Prostate gland (tissue), 2 donors: ENCODE measurements around the gene SAYSD1. TPM values are rescaled to one million over a fixed set of nuclear protein-coding genes. Genes with fewer than 3 reads are reported as not detected.

Source experiments
- DNase-seq: peaks from one replicate; pipeline ENCODE4 v3.0.0-alpha.2; 2019; ENCODE audit warnings: low spot score
- H3K27ac ChIP-seq, 2 donors: fragments of 200-600 bp; sonication (generic); 2 replicates each; pipeline ENCODE4 v1.5.1; 2017 to 2019
- H3K27me3 ChIP-seq: fragments of 200-600 bp; sonication (generic); replicated peaks from 2 replicates; pipeline ENCODE4 v1.5.1; 2019; ENCODE audit not compliant: insufficient read depth
- H3K36me3 ChIP-seq, 2 donors: fragments of 200-600 bp; sonication (generic); 1 replicate in 1 of 2; 2 replicates in 1 of 2; pipeline versions ENCODE4 v1.5.1 to v1.8.1; 2017 to 2019
- H3K4me1 ChIP-seq: fragments of 200-600 bp; sonication (generic); replicated peaks from 2 replicates; pipeline ENCODE4 v1.5.1; 2019
- H3K4me3 ChIP-seq, 2 donors: fragments of 200-600 bp; sonication (generic); 2 replicates each; pipeline ENCODE4 v1.5.1; 2017 to 2019
- H3K9me3 ChIP-seq: fragments of 200-600 bp; sonication (generic); 2 replicates; pipeline ENCODE4 v1.5.1; 2017
- POLR2A ChIP-seq: fragments of 450-650 bp; IDR thresholded peaks from one replicate; pipeline ENCODE4 v1.6.1; 2016; ENCODE audit warnings: antibody characterized with exemption, mild to moderate bottlenecking
- POLR2AphosphoS5 ChIP-seq: sonication (generic); formaldehyde crosslinking; IDR thresholded peaks from one replicate; pipeline ENCODE4 v1.6.1; 2017; ENCODE audit warnings: antibody characterized with exemption
- WGBS: methylation state at CpG from one replicate; pipeline ENCODE4 v1.1.5; 2018; 5-methylcytosine and 5-hydroxymethylcytosine counted together
- intact Hi-C: fragments of 100-400 bp; cut with DNase I; formaldehyde crosslinking; loops from one replicate; pipeline ENCODE4 v1.14.2; 2022
- total RNA-seq, 2 donors: library from RNA; depleted of rRNA; stranded (reverse); fragments of >200 nt; gene quantifications; one replicate each; pipeline ENCODE4 v1.1.0, GENCODE V29; 2016
- TF ChIP-seq, protein P1 (sequence below), 4 experiments: fragments of 200-600 bp in 2 of 4; fragments of 450-650 bp in 2 of 4; sonication (generic) in 2 of 4; IDR thresholded peaks; 1 replicate in 3 of 4; 2 replicates in 1 of 4; pipeline ENCODE4 v1.5.1; 2016 to 2019; ENCODE audit warnings: antibody characterized with exemption in 4 of 4, mild to moderate bottlenecking in 2 of 4, moderate library complexity in 2 of 4

Gene SAYSD1
- total RNA-seq, 2 donors from 2014 or later: 23.8 to 25.4 TPM

DNA sequence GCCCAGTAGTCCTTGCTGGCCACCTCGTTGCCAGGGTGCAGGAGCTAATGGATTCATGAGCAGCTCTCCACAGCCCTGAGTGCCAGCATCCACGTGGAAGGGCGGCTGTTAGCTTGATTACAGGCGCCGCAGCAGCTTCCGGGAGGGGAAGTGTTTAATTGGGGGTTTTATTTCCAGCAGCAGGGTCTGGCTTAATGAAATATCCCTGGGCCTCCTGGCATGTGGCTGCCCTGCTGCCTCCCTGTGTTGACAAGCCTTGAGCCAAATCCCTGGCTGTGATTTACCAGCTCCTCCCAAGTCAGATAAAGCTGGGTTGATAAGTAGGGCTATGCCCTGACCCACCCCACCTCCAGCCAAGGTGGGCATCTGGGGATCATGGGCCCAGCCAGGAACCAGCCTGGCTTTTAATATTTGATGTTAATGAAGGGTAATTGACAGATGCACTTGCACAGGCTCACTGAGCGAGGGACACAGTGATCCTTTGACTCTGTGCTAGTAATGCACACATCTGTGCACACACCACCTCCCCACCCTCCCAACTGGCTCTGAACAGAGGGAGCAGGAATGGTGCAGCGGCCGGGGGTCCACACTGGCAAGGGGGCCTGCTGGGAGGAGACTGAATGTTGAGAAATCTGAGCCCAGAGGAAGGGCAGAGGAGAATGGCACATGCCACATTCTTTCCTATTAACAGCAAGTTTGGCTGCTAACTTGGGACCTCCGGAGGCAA, 52.8 kb downstream of the SAYSD1 start:
- peaks cover 3% of the 10 kb centered on the region for H3K4me1 ChIP-seq
- intact Hi-C loops: no loop called here
- no peaks in the 10 kb centered on the region for H3K27me3 ChIP-seq
- DNase-seq: no peak
- H3K36me3 ChIP-seq: no peaks in the 10 kb centered on the region
- no peak overlapping the region for H3K27ac ChIP-seq
- TF ChIP-seq, protein P1, sequence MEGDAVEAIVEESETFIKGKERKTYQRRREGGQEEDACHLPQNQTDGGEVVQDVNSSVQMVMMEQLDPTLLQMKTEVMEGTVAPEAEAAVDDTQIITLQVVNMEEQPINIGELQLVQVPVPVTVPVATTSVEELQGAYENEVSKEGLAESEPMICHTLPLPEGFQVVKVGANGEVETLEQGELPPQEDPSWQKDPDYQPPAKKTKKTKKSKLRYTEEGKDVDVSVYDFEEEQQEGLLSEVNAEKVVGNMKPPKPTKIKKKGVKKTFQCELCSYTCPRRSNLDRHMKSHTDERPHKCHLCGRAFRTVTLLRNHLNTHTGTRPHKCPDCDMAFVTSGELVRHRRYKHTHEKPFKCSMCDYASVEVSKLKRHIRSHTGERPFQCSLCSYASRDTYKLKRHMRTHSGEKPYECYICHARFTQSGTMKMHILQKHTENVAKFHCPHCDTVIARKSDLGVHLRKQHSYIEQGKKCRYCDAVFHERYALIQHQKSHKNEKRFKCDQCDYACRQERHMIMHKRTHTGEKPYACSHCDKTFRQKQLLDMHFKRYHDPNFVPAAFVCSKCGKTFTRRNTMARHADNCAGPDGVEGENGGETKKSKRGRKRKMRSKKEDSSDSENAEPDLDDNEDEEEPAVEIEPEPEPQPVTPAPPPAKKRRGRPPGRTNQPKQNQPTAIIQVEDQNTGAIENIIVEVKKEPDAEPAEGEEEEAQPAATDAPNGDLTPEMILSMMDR (IDR thresholded peaks at IDR 0.05): no peak
- TF ChIP-seq POLR2A (no peak), POLR2AphosphoS5 (no peak)
- H3K9me3 ChIP-seq: no peaks in the 10 kb centered on the region
- H3K4me3 ChIP-seq: no peak overlapping the region
- WGBS: 52% methylated on average over 10 of the region's 10 CpGs

DNA sequence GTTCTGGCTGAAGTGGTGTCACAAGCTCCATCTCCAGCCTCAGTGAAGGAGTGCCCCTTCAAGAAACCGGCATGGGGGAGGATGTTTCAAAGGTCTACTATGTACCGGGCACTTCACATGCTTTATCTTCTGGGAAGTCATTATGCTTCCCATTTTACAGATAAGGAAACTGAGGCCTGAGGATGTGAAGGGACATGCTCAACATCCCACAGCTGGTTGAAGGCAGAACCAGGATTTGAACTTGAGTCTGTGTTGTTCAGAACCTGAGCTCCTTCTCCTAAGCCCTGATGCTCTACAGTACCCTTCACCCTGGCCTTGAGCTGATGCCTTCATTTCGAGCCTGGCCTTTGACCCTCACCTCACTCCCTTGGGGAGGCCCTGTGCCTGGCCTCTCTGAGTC, 53.4 kb downstream of the SAYSD1 start:
- Histone ChIP-seq H3K27ac (no peak overlapping the region), H3K9me3 (no peaks in the 10 kb centered on the region), H3K4me3 (no peak overlapping the region), H3K36me3 (no peaks in the 10 kb centered on the region), H3K27me3 (no peaks in the 10 kb centered on the region), H3K4me1 (peaks cover 3% of the 10 kb centered on the region)
- WGBS: 75% methylated on average over 3 of the region's 3 CpGs
- DNase-seq: no peak
- intact Hi-C loops: no loop called here
- TF ChIP-seq, protein P1 (IDR thresholded peaks at IDR 0.05): no peak
- TF ChIP-seq POLR2AphosphoS5: no peak
- TF ChIP-seq POLR2A: no peak

DNA sequence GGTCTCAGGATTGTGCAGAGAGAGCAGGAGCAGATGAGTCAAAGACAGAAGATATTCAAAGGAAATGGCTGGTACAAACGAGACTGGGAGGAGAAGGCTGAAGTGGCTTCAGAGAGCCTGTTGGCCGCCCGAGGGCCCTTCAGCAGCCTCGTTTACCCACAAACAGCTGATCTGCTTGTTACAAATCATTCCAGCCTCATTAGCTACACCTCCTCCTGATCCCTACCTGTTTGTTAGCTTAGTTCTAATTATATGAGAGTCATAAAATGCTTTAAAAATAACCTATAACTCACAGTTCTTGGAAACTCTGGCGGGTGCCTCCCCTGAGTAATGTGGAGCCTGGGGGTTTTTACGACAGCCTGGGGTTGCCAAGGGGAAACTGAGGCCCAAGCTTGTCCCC, 53.8 kb downstream of the SAYSD1 start:
- 44% methylated on average over 6 of the region's 6 CpGs for WGBS
- Histone ChIP-seq H3K27me3 (no peaks in the 10 kb centered on the region), H3K36me3 (no peaks in the 10 kb centered on the region), H3K9me3 (no peaks in the 10 kb centered on the region), H3K27ac (no peak overlapping the region), H3K4me3 (no peak overlapping the region), H3K4me1 (peaks cover 3% of the 10 kb centered on the region)
- intact Hi-C loops: no loop called here
- DNase-seq: no peak
- TF ChIP-seq POLR2AphosphoS5: no peak
- TF ChIP-seq POLR2A: no peak
- TF ChIP-seq, protein P1 (IDR thresholded peaks at IDR 0.05): no peak

DNA sequence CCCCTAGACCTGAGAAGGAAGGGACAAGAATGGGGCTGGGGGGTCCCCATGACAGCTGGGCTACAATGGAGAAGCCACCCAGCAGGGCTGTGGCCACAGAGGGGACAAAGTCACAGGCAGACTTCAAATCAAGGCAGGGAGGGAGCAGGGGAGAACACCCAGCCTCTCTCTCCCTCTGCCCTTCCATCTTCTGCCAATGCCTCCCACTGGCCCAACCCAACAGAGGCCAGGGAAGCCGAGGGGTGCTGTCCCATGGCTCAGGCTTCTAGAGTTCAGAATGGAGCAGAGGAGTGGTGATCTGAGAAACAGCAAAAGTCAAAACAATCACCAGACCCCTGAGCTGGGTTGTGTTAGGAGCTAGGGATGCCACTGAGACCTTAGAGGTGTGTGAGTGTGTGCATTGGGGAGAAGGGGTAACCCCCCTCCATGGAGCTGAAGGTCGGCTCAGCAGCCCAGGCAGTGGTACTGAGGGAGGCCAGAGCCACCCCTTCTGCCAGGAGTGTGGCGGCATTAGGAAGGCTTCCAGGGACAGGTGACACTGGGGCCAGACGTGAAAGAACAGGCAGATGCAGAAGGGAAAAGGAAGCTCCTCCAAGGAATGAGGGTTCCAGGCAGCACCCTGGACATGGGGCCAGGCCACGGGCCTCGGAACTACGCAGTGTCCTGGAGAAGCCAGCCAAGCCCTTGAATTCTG, 54.4 kb downstream of the SAYSD1 start:
- H3K27ac ChIP-seq: no peak overlapping the region
- no peak overlapping the region for H3K4me3 ChIP-seq
- no peaks in the 10 kb centered on the region for H3K36me3 ChIP-seq
- WGBS: 49% methylated on average over 7 of the region's 7 CpGs
- no peaks in the 10 kb centered on the region for H3K27me3 ChIP-seq
- intact Hi-C loops: no loop called here
- no peak for TF ChIP-seq POLR2A
- TF ChIP-seq, protein P1 (IDR thresholded peaks at IDR 0.05): no peak
- TF ChIP-seq POLR2AphosphoS5: no peak
- H3K4me1 ChIP-seq: peaks cover 3% of the 10 kb centered on the region
- DNase-seq: no peak
- H3K9me3 ChIP-seq: no peaks in the 10 kb centered on the region
